ENCODE results near the gene POLDIP2.

Gene POLDIP2

GRCh38 chr17:28325211-28325610 lies 32.1 kb downstream of the POLDIP2 start:
- TF ChIP-seq SPI1 (IDR thresholded peaks at IDR 0.05; ENCODE audit: borderline replicate concordance, low read depth) (no peak), GABPA (IDR thresholded peaks at IDR 0.05; ENCODE audit: low read depth) (no peak), POLR2AphosphoS5 (IDR thresholded peaks at IDR 0.05; ENCODE audit: low read depth) (no peak)
- TF ChIP-seq, protein P1, sequence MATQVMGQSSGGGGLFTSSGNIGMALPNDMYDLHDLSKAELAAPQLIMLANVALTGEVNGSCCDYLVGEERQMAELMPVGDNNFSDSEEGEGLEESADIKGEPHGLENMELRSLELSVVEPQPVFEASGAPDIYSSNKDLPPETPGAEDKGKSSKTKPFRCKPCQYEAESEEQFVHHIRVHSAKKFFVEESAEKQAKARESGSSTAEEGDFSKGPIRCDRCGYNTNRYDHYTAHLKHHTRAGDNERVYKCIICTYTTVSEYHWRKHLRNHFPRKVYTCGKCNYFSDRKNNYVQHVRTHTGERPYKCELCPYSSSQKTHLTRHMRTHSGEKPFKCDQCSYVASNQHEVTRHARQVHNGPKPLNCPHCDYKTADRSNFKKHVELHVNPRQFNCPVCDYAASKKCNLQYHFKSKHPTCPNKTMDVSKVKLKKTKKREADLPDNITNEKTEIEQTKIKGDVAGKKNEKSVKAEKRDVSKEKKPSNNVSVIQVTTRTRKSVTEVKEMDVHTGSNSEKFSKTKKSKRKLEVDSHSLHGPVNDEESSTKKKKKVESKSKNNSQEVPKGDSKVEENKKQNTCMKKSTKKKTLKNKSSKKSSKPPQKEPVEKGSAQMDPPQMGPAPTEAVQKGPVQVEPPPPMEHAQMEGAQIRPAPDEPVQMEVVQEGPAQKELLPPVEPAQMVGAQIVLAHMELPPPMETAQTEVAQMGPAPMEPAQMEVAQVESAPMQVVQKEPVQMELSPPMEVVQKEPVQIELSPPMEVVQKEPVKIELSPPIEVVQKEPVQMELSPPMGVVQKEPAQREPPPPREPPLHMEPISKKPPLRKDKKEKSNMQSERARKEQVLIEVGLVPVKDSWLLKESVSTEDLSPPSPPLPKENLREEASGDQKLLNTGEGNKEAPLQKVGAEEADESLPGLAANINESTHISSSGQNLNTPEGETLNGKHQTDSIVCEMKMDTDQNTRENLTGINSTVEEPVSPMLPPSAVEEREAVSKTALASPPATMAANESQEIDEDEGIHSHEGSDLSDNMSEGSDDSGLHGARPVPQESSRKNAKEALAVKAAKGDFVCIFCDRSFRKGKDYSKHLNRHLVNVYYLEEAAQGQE (IDR thresholded peaks at IDR 0.05; ENCODE audit: insufficient replicate concordance, low read depth): no peak
- TF ChIP-seq, protein P2, sequence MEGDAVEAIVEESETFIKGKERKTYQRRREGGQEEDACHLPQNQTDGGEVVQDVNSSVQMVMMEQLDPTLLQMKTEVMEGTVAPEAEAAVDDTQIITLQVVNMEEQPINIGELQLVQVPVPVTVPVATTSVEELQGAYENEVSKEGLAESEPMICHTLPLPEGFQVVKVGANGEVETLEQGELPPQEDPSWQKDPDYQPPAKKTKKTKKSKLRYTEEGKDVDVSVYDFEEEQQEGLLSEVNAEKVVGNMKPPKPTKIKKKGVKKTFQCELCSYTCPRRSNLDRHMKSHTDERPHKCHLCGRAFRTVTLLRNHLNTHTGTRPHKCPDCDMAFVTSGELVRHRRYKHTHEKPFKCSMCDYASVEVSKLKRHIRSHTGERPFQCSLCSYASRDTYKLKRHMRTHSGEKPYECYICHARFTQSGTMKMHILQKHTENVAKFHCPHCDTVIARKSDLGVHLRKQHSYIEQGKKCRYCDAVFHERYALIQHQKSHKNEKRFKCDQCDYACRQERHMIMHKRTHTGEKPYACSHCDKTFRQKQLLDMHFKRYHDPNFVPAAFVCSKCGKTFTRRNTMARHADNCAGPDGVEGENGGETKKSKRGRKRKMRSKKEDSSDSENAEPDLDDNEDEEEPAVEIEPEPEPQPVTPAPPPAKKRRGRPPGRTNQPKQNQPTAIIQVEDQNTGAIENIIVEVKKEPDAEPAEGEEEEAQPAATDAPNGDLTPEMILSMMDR (IDR thresholded peaks at IDR 0.05; ENCODE audit: insufficient read depth, low read length): no peak
- no peaks in the 10 kb centered on the region for H3K27me3 ChIP-seq (ENCODE audit: insufficient read depth, poor library complexity, severe bottlenecking)
- no peak overlapping the region for H3K27ac ChIP-seq (replicated peaks)
- DNase-seq (ENCODE audit: low read depth in 1 of 2, low spot score in 1 of 2): no peak
- H3K4me3 ChIP-seq (replicated peaks; ENCODE audit: insufficient read depth, low read length): no peak overlapping the region

- Histone ChIP-seq H3K27ac (replicated peaks) (peak overlapping the region; percentile 22; the same call in 1 of the 2 replicates), H3K27me3 (ENCODE audit: insufficient read depth, poor library complexity, severe bottlenecking) (no peaks in the 10 kb centered on the region), H3K4me3 (replicated peaks; ENCODE audit: insufficient read depth, low read length) (no peak overlapping the region)
- TF ChIP-seq GABPA (IDR thresholded peaks at IDR 0.05; ENCODE audit: low read depth) (no peak), POLR2AphosphoS5 (IDR thresholded peaks at IDR 0.05; ENCODE audit: low read depth) (no peak), SPI1 (IDR thresholded peaks at IDR 0.05; ENCODE audit: borderline replicate concordance, low read depth) (no peak)
- TF ChIP-seq, protein P2 (IDR thresholded peaks at IDR 0.05; ENCODE audit: insufficient read depth, low read length): no peak
- TF ChIP-seq, protein P1 (IDR thresholded peaks at IDR 0.05; ENCODE audit: insufficient replicate concordance, low read depth): no peak
- no peak for DNase-seq (ENCODE audit: low read depth in 1 of 2, low spot score in 1 of 2)
These were observed 32.5 kb downstream of the POLDIP2 start for GRCh38 chr17:28324781-28325180.

DNA sequence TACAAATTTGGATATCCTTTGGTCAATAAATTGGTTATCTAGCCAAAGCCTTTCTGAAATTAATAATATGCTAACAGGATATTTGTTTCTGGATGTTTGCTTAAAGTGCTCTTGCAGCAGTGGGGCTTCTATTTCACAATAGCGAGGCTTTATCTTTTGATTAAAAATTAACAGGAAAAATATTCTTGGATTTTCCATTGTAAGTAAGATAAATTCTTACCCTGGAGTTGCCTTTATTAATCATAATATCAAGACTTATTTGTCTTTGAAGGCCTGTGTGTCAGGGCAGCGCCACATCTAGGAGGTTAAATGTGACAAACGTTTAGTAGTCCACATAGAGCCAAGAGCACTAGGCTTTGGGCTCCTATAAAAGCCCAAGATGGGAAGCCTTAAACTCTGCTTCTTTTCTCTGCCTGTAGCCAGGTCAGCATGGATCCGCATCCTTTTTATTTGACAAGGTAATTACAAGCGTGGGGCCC lies 33.0 kb downstream of the POLDIP2 start:
- H3K27ac ChIP-seq (replicated peaks): peak overlapping the region; percentile 22; the same call in 1 of the 2 replicates
- H3K4me3 ChIP-seq (replicated peaks; ENCODE audit: insufficient read depth, low read length): no peak overlapping the region
- TF ChIP-seq, protein P1 (IDR thresholded peaks at IDR 0.05; ENCODE audit: insufficient replicate concordance, low read depth): no peak
- no peak for TF ChIP-seq POLR2AphosphoS5 (IDR thresholded peaks at IDR 0.05; ENCODE audit: low read depth)
- no peak for TF ChIP-seq GABPA (IDR thresholded peaks at IDR 0.05; ENCODE audit: low read depth)
- TF ChIP-seq, protein P2 (IDR thresholded peaks at IDR 0.05; ENCODE audit: insufficient read depth, low read length): no peak
- TF ChIP-seq SPI1 (IDR thresholded peaks at IDR 0.05; ENCODE audit: borderline replicate concordance, low read depth): no peak
- H3K27me3 ChIP-seq (ENCODE audit: insufficient read depth, poor library complexity, severe bottlenecking): no peaks in the 10 kb centered on the region
- DNase-seq (ENCODE audit: low read depth in 1 of 2, low spot score in 1 of 2): no peak
